HCT116 (cell line): ENCODE results near the gene CCNE1.

Experiments
- ATF3 ChIP-seq: IDR thresholded peaks from 2 replicates; pipeline ENCODE4 v1.6.1; 2012
- CBX3 ChIP-seq: IDR thresholded peaks from 2 replicates; pipeline ENCODE4 v1.6.1; 2012; ENCODE audit warnings: low read depth
- CEBPB ChIP-seq: IDR thresholded peaks from 2 replicates; pipeline ENCODE4 v1.6.1; 2012; ENCODE audit warnings: low read depth
- CTCF ChIP-seq, 3 experiments: fragments of 200-600 bp in 1 of 3; sonication (generic) in 1 of 3; IDR thresholded peaks in 2 of 3; conservative IDR thresholded peaks in 1 of 3; 2 replicates each; pipeline ENCODE4 v1.5.1; 2012 to 2017; ENCODE audit warnings: low read depth in 2 of 3, low read length in 2 of 3, antibody characterized with exemption in 1 of 3, borderline replicate concordance in 1 of 3, control low read depth in 1 of 3, mild to moderate bottlenecking in 1 of 3, mixed read lengths in 1 of 3, mixed run types in 1 of 3, moderate library complexity in 1 of 3; ENCODE audit not compliant: insufficient read depth in 1 of 3
- EGR1 ChIP-seq: IDR thresholded peaks from 2 replicates; pipeline ENCODE4 v1.6.1; 2012; ENCODE audit warnings: low read depth
- POLR2AphosphoS5 ChIP-seq: IDR thresholded peaks from 2 replicates; pipeline ENCODE4 v1.6.1; 2011; ENCODE audit warnings: mild to moderate bottlenecking, low read depth, low read length, moderate library complexity
- SIN3A ChIP-seq: IDR thresholded peaks from 2 replicates; pipeline ENCODE4 v1.6.1; 2012; ENCODE audit warnings: low read depth
- SRF ChIP-seq: IDR thresholded peaks from 2 replicates; pipeline ENCODE4 v1.6.1; 2012; ENCODE audit warnings: low read depth
- YY1 ChIP-seq: IDR thresholded peaks from 2 replicates; pipeline ENCODE4 v1.6.1; 2011; ENCODE audit warnings: low read length, low read depth, moderate library complexity, mild to moderate bottlenecking; ENCODE audit not compliant: insufficient replicate concordance; ENCODE audit errors: extremely low read depth

GRCh38 chr19:29854033-29854432 is 42.2 kb downstream of the CCNE1 start:
- no peak for TF ChIP-seq CTCF (IDR thresholded peaks at IDR 0.05 in 2 of 3, conservative IDR thresholded peaks at IDR 0.05 in 1 of 3; ENCODE audit: borderline replicate concordance in 1 of 3, insufficient read depth in 1 of 3, low read depth in 2 of 3, low read length in 2 of 3)
- TF ChIP-seq CBX3, result no peak
- TF ChIP-seq CEBPB, result no peak
- TF ChIP-seq SIN3A, result no peak
- TF ChIP-seq EGR1, result no peak
- no peak for TF ChIP-seq ATF3
- TF ChIP-seq YY1, result no peak
- no peak for TF ChIP-seq SRF
- no peak for TF ChIP-seq POLR2AphosphoS5
